Subcutaneous abdominal adipose tissue (tissue), 5 donors: ENCODE data around the gene ARFGAP1.

Source experiments
- H3K27ac ChIP-seq: one replicate; pipeline ENCODE4 v1.7.0; 2013; ENCODE audit warnings: low read depth, mild to moderate bottlenecking, inconsistent platforms, low read length, moderate library complexity
- H3K27me3 ChIP-seq, 5 donors: one replicate each; pipeline ENCODE4 v1.7.0; 2013; ENCODE audit warnings: low read length in 5 of 5, inconsistent platforms in 1 of 5; ENCODE audit not compliant: control insufficient read depth in 5 of 5, insufficient read depth in 4 of 5
- H3K36me3 ChIP-seq, 5 donors: one replicate each; pipeline ENCODE4 v1.7.0; 2013; ENCODE audit warnings: low read length in 5 of 5; ENCODE audit not compliant: control insufficient read depth in 5 of 5, insufficient read depth in 5 of 5
- H3K4me1 ChIP-seq, 5 donors: one replicate each; pipeline ENCODE4 v1.7.0; 2013; ENCODE audit warnings: low read length in 5 of 5, mild to moderate bottlenecking in 3 of 5, moderate library complexity in 1 of 5; ENCODE audit not compliant: control insufficient read depth in 5 of 5, insufficient read depth in 5 of 5
- H3K4me3 ChIP-seq, 5 donors: one replicate each; pipeline ENCODE4 v1.7.0; 2013; ENCODE audit warnings: low read length in 5 of 5, low read depth in 1 of 5
- H3K9ac ChIP-seq, 5 donors: one replicate each; pipeline ENCODE4 v1.7.0; 2013; ENCODE audit warnings: low read length in 5 of 5, mild to moderate bottlenecking in 4 of 5, moderate library complexity in 3 of 5
- H3K9me3 ChIP-seq, 5 donors: one replicate each; pipeline ENCODE4 v1.7.0; 2013; ENCODE audit warnings: low read length in 5 of 5; ENCODE audit not compliant: control insufficient read depth in 5 of 5
- donor health status: healthy.
- donor health status: healthy.
- donor health status: healthy.
- donor health status: healthy.
- donor health status: healthy.

The ARFGAP1 gene

GRCh38 chr20:63258781-63259180 is 13.8 kb upstream of the ARFGAP1 start:
- Histone ChIP-seq H3K9ac (no peak overlapping the region), H3K27ac (no peak overlapping the region), H3K4me3 (no peak overlapping the region), H3K27me3 (peaks cover 21 to 64% (median 57%) of the 10 kb centered on the region in 5 donors), H3K4me1 (peaks cover 0 to 4% (median 0%) of the 10 kb centered on the region in 5 donors), H3K9me3 (no peaks in the 10 kb centered on the region), H3K36me3 (no peaks in the 10 kb centered on the region)

DNA sequence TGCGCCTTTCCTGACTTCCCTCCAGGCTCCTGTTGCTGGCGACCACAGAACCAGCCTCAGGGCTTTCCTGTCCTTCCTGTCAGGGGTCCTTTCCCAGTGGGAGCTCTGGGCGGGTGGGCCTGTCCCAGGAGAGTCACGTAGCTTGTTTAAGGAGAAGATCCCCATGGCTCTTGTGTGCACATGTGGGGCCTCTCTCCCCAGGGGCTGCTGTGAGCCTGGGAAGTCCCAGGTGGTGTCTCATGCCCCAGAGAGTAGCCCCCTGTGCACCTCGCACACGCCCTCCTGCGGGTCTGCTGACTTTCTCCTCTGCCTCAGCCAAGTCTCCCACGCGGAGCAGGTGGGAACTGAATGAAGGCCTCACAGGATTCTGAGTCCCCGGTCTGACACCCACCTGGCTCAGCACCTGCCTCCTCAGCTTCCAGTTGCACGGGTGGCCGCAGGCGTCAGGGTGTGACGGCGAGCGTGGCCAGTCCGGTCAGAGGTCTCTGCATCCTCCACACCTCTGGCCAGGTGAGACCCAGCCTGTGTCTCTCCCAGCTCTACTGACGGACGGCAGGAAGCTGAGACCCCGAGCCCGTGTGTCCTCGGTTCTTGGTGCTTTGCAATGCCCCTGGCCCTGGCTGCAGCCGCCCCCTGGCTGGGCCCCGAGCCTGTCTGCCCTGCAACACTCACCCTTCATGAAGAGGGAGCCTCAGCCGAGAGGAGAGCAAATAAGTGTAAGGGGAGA is 12.7 kb upstream of the ARFGAP1 start:
- Histone ChIP-seq H3K9ac (no peak overlapping the region), H3K9me3 (no peaks in the 10 kb centered on the region), H3K36me3 (no peaks in the 10 kb centered on the region), H3K27ac (no peak overlapping the region), H3K4me1 (no peaks in the 10 kb centered on the region), H3K27me3 (peaks cover 20 to 67% (median 62%) of the 10 kb centered on the region in 5 donors), H3K4me3 (no peak overlapping the region)

GRCh38 chr20:63260521-63260920 is 12.1 kb upstream of the ARFGAP1 start:
- peaks cover 14 to 65% (median 57%) of the 10 kb centered on the region in 5 donors for H3K27me3 ChIP-seq
- no peaks in the 10 kb centered on the region for H3K4me1 ChIP-seq
- no peak overlapping the region for H3K9ac ChIP-seq
- H3K36me3 ChIP-seq: no peaks in the 10 kb centered on the region
- H3K4me3 ChIP-seq: no peak overlapping the region
- no peak overlapping the region for H3K27ac ChIP-seq
- no peaks in the 10 kb centered on the region for H3K9me3 ChIP-seq

- H3K4me1 ChIP-seq: no peaks in the 10 kb centered on the region
- no peaks in the 10 kb centered on the region for H3K9me3 ChIP-seq
- no peak overlapping the region for H3K27ac ChIP-seq
- H3K27me3 ChIP-seq: peaks cover 12 to 65% (median 55%) of the 10 kb centered on the region in 5 donors
- no peak overlapping the region for H3K9ac ChIP-seq
- no peak overlapping the region for H3K4me3 ChIP-seq
- H3K36me3 ChIP-seq: no peaks in the 10 kb centered on the region
These were observed 11.4 kb upstream of the ARFGAP1 start for GRCh38 chr20:63261060-63261794.

DNA sequence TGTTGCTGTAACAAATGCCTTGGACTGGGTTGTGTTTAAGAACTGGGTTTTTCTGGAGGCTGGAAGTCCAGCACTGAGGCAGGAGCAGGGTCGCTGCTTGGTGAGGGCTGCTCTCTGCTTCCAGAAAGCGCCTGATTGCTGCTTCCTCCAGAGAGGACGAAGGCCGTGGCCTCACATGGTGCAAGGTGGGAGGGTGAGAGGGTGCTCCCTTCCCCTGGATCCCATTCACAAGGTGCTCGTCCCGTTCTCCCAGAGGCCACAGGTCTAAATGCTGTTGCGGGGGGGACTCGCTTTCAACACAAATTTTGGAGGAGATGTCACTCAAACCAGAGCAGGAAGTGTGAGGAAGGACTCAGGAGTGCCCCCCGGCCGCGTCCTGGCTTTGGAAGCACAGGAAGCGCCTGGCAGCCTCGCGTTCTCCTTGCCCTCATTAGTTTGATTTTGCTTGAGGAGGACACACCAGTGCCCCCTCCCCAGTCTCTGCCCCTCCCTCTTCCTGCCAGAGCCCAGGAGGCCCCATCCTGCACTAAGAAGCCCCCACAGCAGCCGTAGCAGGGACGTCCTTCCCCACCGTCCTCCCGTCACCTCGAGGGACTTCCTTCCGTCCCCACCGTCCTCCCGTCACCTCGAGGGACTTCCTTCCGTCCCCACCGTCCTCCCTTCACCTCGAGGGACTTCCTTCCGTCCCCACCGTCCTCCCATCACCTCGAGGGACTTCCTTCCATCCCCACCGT is 10.7 kb upstream of the ARFGAP1 start:
- no peak overlapping the region for H3K9ac ChIP-seq
- no peak overlapping the region for H3K4me3 ChIP-seq
- H3K4me1 ChIP-seq: no peaks in the 10 kb centered on the region
- no peak overlapping the region for H3K27ac ChIP-seq
- no peaks in the 10 kb centered on the region for H3K36me3 ChIP-seq
- peaks cover 9 to 62% (median 53%) of the 10 kb centered on the region in 5 donors for H3K27me3 ChIP-seq
- H3K9me3 ChIP-seq: no peaks in the 10 kb centered on the region

DNA sequence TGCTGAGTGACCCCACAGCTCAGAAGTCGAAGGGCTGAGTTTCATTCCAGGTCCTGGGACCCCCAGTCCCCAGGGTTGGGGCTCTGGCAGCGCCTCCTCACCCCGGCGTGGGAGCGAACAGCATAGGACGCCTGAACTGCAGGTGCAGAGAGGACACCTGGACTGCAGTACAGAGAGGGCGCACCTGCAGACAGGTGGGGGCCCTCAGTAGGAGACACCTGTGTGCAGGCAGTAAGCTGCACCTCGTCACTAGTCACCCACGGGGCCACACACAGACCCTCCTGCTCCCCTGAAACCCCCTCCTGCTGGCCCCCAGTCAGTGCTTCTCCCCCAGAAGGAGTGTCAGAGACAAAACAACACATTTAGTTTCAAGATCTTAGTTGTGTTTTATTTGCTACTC is 9.8 kb upstream of the ARFGAP1 start:
- Histone ChIP-seq H3K9ac (no peak overlapping the region), H3K27ac (no peak overlapping the region), H3K36me3 (no peaks in the 10 kb centered on the region), H3K4me1 (no peaks in the 10 kb centered on the region), H3K9me3 (no peaks in the 10 kb centered on the region), H3K4me3 (no peak overlapping the region), H3K27me3 (peaks cover 9 to 66% (median 57%) of the 10 kb centered on the region in 5 donors)

- Histone ChIP-seq H3K9me3 (no peaks in the 10 kb centered on the region), H3K27me3 (peaks cover 9 to 72% (median 63%) of the 10 kb centered on the region in 5 donors), H3K4me3 (no peak overlapping the region), H3K9ac (no peak overlapping the region), H3K4me1 (no peaks in the 10 kb centered on the region), H3K36me3 (no peaks in the 10 kb centered on the region), H3K27ac (no peak overlapping the region)
These were observed 8.6 kb upstream of the ARFGAP1 start for GRCh38 chr20:63264000-63264399.

DNA sequence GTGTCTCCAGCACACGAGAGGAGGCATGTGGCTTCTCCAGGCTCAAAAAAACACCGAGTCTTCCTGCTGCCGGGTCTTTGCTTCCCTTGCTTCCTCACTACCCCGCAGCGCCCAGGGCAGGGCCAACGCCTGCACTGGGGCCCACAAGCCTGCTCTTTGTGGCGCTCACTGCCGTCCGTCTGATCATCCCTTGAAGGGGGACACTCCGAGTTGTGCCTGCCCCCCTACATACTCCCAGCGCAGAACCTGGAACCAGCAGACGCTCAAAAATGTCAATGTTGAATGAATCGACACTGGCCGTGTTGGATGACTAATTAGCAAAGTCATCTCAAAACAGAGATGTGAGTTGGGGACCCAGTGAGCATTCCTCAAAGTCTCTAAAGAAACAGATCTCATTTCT is 8.1 kb upstream of the ARFGAP1 start:
- no peaks in the 10 kb centered on the region for H3K36me3 ChIP-seq
- H3K27ac ChIP-seq: no peak overlapping the region
- H3K4me1 ChIP-seq: no peaks in the 10 kb centered on the region
- no peak overlapping the region for H3K9ac ChIP-seq
- no peaks in the 10 kb centered on the region for H3K9me3 ChIP-seq
- peaks cover 5 to 69% (median 59%) of the 10 kb centered on the region in 5 donors for H3K27me3 ChIP-seq
- H3K4me3 ChIP-seq: no peak overlapping the region

- Histone ChIP-seq H3K9me3 (no peaks in the 10 kb centered on the region), H3K27me3 (peaks cover 3 to 55% (median 46%) of the 10 kb centered on the region in 5 donors), H3K4me1 (no peaks in the 10 kb centered on the region), H3K36me3 (no peaks in the 10 kb centered on the region), H3K4me3 (no peak overlapping the region), H3K27ac (no peak overlapping the region), H3K9ac (no peak overlapping the region)
These were observed 6.6 kb upstream of the ARFGAP1 start for GRCh38 chr20:63265891-63266515.
